Bone marrow (tissue), 2 donors: Measurements from ENCODE around the gene CENPT.
"Not testable (repeated sequence)": the region's sequence is repeated elsewhere in the genome, so short reads cannot be mapped to it uniquely, and the experiment has no call there.

Experiments used
- DNase-seq, 2 donors: peaks; one replicate each; lab custom pipeline; 2025; lab: John Stamatoyannopoulos, UW

Gene CENPT

GRCh38 chr16:67846063-67846319 lies 1.5 kb downstream of the CENPT start:
- no peak for DNase-seq

GRCh38 chr16:67845291-67846062 lies 2.0 kb downstream of the CENPT start:
- DNase-seq: no peak

GRCh38 chr16:67844497-67844896 lies 3.0 kb downstream of the CENPT start:
- DNase-seq: no peak

DNA sequence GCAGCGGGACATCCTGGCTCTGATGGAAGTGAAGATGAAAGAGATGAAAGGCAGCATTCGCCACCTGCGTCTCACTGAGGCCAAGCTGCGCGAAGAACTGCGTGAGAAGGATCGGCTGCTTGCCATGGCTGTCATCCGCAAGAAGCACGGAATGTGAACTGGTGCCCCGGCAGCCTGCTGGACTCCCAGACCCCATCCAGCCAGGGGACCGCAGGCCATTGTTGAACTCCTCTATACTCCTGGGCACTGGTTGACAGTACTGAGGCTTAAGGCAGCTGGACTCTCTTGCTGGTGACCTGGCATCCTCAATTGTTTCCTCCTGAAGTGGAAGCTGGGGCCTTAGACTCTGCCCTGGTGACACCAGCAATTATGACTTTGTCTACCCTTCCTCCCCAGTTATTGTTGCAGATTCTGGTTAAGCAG lies 4.1 kb downstream of the CENPT start:
- no peak for DNase-seq

DNA sequence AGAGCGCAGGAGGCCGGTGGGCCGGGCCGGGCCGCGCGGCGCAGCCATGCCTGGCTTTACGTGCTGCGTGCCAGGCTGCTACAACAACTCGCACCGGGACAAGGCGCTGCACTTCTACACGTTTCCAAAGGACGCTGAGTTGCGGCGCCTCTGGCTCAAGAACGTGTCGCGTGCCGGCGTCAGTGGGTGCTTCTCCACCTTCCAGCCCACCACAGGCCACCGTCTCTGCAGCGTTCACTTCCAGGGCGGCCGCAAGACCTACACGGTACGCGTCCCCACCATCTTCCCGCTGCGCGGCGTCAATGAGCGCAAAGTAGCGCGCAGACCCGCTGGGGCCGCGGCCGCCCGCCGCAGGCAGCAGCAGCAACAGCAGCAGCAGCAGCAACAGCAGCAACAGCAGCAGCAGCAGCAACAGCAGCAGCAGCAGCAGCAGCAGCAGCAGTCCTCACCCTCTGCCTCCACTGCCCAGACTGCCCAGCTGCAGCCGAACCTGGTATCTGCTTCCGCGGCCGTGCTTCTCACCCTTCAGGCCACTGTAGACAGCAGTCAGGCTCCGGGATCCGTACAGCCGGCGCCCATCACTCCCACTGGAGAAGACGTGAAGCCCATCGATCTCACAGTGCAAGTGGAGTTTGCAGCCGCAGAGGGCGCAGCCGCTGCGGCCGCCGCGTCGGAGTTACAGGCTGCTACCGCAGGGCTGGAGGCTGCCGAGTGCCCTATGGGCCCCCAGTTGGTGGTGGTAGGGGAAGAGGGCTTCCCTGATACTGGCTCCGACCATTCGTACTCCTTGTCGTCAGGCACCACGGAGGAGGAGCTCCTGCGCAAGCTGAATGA lies 4.8 kb downstream of the CENPT start:
- DNase-seq: peak; percentile 27 to 68

GRCh38 chr16:67841816-67842508 lies 5.5 kb downstream of the CENPT start, which contains the start of gene THAP11:
Gene THAP11 (plus strand): TSS chr16:67842320. CDS start chr16:67842555, 235 bp downstream.
- DNase-seq: peak; percentile 95 to 97

- no peak for DNase-seq
These were observed 6.2 kb downstream of the CENPT start for GRCh38 chr16:67841198-67841815.

- DNase-seq: no peak
These were observed 9.7 kb downstream of the CENPT start for GRCh38 chr16:67837811-67838210.

DNA sequence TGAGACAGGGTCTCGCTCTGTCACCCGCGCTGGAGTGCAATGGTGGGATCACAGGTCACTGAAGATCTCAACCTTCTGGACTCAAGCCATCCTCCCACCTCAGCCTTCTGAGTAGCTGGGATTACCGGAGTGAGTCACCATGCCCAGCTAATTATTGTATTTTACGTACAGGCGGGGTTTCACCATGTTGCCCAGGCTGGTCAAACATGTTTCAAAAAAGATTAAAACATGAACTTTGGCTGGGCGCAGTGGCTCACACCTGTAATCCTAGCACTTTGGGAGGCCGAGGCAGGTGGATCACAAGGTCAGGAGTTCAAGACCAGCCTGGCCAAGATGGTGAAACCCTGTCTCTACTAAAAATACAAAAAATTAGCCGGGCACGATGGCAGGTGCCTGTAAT lies 10.3 kb downstream of the CENPT start:
- not testable (repeated sequence) for DNase-seq

- DNase-seq: no peak
These were observed 13.3 kb downstream of the CENPT start for GRCh38 chr16:67834242-67834614.

- peak; percentile 85 to 87 for DNase-seq
These were observed 13.9 kb downstream of the CENPT start for GRCh38 chr16:67833415-67834241.

GRCh38 chr16:67833030-67833414 lies 14.5 kb downstream of the CENPT start:
- DNase-seq: no peak

GRCh38 chr16:67828651-67829050 lies 18.8 kb downstream of the CENPT start:
- no peak for DNase-seq

DNA sequence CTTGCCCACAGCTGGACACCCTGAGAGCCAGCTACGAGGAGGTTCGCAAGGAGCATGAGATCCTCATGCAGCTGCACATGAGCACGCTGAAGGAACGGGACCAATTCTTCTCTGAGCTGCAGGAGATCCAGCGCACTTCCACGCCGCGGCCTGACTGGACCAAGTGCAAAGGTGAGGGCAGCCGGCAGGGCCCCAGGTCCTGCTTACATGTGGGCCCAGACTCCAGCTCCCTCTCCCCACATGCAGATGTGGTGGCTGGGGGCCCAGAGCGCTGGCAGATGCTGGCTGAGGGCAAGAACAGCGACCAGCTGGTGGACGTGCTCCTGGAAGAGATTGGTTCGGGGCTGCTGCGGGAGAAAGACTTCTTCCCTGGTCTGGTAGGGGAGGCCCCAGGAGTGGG lies 21.6 kb downstream of the CENPT start:
- DNase-seq: no peak

DNA sequence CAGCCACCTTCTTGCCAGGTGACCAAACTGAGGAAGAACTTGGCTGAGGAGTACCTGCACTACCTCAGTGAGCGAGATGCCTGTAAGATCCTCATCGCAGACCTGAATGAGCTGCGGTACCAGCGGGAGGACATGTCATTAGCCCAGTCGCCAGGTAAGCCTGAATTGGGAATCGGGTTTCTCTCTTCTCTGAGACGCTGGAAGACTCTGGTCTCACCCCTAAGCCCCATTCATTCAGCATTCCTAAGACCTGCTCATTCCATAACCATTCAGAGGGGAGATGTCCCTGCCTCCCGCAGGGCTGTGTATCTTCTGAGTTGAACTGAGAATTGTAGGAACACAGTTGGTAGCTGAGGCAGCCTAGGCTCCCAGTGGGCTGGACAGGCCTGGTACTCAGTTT lies 22.4 kb downstream of the CENPT start:
- no peak for DNase-seq

GRCh38 chr16:67822511-67822910 lies 25.0 kb downstream of the CENPT start:
- DNase-seq: no peak

- no peak for DNase-seq
These were observed 26.8 kb downstream of the CENPT start for GRCh38 chr16:67820608-67821259.

- DNase-seq: no peak
These were observed 32.9 kb downstream of the CENPT start for GRCh38 chr16:67814567-67814966.

DNA sequence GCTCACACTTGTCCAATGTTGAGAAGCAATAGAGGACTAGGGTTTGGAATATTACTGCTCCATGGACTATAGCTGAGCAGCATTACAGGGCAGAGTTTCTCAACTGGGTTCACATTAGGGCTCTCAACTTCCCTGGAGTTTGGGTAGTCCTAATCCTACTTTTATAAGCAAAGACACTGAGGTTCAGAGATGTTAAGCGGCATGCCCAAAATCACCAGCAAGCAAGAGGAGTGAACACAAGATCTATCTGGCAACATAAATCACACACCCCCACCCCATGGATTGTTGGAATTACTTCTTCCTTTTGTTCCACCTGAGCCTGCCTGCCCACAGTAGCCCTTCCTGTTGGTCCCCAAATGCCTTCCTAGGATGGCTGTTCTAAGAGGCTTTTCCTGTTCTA lies 35.6 kb downstream of the CENPT start:
- DNase-seq: no peak

GRCh38 chr16:67807148-67807682 lies 40.3 kb downstream of the CENPT start:
- DNase-seq: no peak
